NK-92 (cell line): ENCODE data around the gene BBLN.

ENCODE experiments used
- DNase-seq: peaks from one replicate; lab custom pipeline; 2025; ENCODE audit not compliant: unreplicated experiment; lab: John Stamatoyannopoulos, UW

BBLN gene

DNA sequence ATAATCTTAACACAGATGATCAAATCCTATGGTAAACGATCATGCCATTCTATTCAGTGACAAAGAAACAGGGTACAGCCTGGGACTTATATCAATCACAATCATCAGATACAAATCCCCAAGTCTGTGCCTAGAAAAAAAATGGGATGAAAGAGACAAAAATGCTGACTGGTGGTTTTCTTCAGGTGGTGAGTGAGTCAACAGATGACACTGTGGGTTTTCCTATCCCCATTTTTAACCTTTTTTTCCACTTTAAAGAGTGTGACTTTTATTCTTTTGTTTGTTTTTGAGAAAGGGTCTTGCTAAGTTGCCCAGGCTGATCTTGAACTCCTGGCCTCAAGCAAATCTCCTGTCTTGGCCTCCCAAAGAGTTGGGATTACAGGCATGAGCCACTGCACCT is 28.1 kb downstream of the BBLN start:
- no peak for DNase-seq

DNA sequence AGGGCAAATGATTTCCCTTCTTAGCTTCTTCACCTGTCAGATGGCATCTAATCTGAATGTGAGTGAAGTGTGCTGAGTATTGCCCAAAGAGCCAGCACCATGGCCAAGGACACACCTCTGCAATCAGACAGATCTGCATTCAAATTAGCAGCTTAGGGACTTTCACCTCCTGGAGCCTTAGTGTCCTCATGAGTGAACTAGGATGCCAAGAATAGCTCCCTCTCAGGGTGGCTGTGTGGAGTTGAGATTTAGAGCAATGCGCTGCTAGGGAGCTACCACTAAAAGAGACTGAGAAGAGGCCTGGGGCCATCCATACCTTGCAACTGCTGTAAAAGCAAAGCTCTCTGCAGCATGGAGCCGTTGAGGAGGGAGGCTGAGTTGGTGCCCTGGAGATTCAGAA is 29.9 kb downstream of the BBLN start:
- DNase-seq: no peak

DNA sequence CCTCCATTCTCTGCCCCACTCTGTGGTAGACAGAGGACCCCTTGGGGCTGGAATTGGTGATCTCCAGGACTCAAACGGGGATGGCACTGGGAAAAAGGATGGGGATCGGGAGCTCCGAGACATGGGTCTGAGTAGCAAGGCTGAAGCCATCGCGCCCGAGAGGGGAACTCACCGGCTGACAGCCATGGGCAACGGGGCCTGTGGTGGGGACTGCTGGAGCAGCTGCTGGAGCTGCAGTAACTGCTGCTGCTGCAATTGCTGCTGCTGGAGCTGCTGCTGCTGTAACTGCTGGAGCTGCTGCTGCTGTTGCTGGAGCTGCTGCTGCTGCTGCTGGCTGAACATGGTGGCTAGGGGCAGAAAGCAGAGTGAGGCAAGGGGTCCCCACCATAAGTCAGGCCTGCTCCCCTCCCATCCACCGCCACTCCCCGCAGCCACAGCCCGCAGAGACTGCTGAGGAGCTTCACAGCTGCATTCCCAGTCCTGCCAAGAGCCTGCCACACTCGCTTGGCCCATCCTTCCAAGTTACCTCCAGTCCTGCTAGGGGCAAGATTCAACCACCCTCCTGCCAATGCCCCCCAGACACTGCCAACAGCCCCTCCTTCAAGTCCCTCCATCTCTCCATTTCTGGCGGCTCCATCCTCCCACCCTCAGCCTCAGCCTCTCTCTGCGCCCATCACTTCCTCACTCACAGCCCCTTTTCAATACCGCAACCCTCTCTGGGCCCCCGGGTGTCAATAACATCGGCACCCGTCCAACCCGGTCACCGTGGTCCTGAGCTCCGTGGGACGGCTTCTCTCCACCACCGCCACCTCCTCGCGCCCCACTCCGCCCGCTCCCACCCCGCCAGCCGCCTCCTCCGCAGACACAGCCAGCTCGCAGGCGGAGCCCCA is 30.7 kb downstream of the BBLN start:
- DNase-seq: no peak

DNA sequence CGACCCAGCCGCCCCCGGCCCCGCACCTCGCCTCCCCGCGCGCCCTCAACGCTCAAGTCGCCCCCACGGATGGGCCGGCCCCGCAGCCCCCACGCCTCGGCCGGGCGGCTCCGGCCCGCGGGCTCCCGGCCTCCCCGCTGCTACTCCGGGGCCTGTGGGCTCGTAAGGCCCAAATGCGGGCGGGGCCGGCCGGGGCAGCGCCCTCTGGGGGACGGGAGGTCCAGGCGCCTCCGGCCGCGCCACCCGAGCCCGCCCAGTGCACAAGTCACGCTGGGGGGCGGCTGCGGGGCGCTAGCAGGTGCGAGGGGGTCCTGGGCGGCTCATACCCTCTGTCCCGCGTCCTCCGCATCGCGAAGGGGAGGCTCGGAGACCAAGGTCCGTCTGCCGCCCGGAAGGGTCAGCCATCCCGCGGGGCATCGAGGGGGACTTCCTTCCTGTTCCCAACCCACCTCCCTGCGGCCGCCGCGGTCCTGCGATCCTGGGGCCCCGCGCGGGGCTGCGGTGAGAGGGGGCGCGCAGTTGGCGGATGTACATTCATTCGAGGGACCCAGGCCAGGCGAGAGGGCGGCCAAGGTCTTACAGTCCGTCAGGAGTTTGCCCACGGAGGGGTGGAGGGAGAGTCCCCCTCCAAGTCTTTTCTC is 31.5 kb downstream of the BBLN start, which contains the start of gene CIZ1:
Gene CIZ1 (minus strand): TSS at position 167 of the 641 bp plus-strand sequence. CDS start 715 bp downstream, outside the sequence.
- no peak for DNase-seq

DNA sequence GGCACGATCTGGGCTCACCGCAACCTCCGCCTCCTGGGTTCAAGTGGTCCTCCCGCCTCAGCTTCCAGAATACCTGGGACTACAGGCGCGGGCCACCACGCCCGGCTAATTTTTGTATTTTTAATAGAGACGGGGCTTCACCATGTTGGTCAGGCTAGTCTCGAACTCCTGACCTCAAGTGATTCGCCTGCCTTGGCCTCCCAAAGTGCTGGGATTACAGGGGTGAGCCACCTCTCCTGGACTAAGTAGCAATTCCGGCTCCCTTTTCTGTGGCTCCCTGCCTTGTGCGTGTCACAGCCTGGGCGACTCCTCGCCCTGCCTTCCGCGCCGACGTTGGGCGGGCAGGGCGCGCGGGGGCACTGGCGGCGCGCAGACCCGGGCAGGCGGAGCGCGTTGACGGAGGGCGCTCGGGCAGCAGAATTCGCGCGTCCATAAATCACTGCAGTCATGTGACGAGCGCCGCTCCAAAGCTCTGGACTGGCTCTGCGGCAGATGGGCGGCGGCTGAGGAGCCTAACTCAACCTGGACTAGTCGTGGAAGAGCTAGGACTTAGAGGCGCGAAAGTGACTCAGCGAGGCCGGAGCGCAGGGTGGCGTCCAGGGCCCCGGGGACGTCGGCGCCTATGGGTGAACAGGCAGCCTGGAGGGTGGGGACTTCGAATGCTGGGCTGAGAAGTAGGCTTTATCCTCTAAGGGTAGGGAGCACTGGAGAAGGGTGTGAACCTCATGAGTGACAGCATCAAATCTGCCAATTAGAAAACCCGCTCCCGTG is 32.7 kb downstream of the BBLN start:
- no peak for DNase-seq

DNA sequence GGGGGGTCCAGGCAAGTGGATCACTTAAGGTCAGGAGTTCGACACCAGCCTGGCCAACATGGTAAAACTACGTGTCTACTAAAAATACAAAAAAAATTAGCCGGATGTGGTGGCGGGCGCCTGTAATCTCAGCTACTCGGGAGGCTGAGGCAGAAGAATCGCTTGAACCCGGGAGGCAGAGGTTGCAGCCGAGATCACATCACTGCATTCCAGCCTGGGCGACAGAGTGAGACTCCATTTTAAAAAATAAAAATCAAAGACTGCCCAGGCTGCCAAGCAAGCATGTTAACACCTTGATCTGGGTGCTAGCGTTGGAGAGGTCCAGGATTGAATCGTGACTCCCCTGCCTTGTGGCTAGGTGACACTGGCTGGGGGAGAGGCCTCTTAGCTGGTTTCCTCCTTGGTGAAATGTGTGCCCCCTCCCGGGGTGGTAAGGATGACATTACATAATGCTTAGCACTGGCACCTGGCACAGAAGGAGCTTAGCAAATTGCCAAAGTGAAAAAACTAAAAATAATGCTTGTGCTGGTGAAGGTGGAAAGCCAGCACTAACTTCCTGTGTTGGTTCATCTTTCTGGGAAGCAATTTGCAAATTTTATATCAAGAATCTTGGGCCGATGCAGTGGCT is 33.5 kb downstream of the BBLN start:
- no peak for DNase-seq

DNA sequence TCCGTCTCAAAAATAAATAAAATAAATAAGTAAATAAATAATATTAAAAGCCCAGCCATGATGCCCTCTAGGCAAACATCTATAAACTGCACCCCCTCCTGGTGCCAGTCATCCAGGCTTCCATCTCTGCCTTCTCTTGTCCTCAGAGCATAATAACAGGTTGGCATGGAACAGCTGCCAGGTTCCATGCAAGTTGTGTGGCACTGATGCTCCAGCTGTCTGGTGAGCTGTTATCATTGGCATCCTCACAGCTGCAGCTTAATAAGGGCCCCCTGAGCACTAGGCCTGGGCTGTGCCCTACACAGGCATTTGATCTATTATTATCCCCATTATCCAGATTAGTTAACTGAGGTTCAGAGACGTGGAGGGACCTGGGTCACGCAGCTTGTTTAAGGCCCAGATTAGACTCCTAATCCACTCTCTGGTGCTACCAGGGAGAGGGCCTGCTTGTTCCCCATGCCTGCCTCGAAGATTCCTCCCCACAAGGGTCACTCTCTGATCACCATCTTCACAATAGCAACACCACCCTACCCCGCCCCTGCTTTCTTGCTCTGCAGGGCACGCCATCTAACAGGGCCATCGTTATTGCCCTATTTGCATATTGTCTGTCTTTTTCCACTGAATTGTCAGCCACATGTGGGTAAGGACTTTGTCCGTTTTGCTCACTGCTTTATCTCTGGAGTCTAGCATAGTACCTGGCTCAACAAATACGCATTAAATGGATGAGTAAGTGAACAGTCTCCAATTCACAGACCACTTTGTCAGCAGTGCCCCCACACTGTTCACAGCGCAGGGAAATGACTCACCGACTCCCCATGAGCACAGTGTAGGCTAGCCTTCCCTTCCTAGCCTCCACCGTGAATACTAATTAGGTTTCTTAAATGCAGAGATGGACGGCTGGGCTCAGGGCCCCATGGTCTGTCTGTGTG is 41.6 kb downstream of the BBLN start:
- DNase-seq: no peak

DNA sequence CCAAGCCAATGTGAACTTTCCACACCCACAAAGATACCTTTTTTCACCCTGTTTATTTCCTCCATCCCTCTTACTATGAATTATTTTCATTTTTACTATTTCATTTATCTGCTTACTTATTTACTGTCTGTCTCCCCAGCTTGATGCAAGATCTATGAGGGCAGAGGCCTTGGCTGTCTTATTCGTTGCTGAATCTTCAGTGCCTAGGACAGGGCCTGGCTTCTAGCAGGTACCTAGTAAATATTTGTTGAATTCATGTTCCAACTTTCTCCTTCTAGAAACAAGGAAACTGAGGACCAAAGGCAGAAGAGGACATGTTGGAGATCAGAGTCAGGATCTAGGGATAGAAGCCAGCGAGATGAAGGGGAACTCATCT is 42.6 kb downstream of the BBLN start:
- no peak for DNase-seq

DNA sequence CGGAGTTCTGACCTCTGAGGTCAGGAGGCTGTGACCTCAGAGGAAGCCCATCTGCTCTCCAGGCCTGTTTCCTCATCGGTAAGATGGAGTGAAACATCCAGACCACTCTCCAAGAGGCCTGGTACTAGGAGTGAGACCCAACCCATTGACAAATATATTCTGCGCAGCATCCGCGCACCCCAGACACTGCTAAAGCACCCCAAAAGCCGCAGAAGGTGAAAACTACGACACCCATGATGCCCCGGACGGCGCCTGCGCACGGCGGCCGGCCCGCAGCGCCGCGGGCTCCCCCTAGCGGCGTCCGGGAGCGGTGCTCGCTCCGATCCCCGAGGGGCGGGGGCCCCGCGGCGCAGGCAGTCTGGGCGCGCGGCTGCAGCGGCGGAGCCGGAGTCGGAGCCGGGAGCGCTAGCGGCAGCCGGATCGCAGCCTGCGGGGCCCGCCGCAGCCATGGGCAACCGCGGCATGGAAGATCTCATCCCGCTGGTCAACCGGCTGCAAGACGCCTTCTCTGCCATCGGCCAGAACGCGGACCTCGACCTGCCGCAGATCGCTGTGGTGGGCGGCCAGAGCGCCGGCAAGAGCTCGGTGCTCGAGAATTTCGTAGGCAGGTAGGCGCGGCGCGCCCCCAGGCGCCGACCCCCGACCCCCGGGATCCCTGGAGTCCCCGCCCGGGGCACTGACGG is 43.1 kb downstream of the BBLN start, which contains the start of gene DNM1:
Gene DNM1 (plus strand): TSS at position 356 of the 683 bp plus-strand sequence. CDS start 92 bp downstream, at position 448.
- DNase-seq: no peak

DNA sequence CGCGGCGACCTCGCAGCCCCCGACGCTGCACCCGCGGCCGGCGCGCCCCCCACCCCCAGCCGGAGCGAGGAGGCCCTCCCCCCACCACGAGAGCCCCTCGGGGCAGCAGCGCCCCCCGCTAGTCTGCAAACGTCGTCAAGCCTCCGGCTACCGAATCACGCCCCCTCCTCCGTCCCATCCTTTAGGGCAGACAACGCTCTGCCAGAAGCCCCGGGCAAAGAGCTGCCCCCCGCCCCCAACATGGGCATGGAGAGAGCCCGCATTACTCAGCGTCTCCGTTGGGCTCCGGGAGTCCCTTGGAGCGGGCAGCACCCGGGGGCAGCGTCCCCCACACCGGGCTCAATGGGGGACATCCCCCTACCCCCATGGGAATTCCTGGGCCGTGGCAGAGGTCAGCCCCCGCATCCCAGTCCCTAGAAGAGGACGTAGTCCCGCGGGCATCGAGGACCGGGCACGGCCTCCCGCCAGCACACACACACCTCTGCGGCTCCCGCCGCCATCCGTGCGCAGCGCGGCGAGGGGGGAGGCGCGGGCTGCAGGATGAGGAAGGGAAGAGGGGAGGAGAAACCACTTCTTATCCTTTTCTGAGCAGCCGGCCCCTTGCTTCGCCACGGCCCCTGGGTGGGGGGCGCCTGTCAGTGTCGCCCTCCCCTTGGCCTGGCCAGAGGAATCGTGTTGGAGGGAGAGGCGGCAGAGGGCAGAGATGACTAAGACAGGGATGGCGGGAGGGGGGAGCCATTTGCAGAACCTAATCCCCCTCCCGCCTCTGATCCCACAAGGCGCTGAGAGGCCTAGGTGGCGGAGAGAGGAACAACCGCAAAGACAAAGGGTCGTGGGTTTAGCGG is 43.9 kb downstream of the BBLN start:
- DNase-seq: no peak

DNA sequence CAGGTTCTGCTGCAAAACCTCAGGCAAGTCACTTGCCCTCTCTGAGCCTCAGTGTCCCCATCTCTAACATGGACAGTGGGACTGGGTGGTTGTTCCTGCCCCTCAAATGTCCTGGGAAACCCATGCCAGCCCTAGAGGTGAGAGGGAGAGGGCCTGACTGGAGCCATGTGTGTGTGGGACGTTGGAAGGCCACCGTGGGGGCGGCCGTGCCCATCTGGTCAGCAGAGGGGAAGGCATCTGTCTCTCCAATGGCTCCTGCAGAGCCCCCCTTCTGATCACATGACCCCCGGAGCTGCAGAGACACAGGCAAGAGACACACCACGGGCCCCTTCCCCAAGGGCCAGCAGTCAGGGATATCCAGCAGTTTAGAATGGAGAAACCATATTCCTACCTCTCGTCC is 44.8 kb downstream of the BBLN start:
- DNase-seq: no peak

DNA sequence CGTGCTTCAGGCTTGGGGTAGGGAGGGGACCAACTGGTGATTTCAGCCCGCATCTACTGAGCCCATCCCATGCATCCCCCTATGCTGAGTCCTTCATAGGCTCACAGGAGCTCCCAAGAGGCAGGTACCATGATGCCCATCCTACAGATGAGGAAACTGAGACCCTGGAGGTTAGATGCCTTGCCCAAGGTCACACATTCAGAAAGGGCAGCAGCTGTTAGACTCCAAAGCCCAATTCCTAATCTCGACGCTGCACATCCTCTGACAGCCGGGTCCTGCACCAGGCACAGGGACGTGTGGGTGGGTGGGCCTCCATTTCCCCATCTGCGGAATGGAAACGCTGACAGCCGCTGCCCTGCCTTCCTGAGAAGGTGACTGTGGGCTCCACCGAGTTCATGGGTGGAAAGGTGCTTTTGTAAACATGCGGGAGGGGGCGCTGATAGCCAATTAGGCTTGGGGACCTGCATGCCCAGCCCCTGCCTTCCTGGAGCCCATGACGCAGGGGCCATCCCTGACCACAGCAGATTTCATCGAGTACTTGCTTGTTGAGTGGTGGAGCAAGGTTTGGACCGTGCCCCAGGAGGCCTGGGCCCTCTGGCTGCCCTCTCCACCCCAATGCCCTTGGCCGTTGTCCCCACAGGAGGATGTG is 45.4 kb downstream of the BBLN start:
- DNase-seq: no peak

DNA sequence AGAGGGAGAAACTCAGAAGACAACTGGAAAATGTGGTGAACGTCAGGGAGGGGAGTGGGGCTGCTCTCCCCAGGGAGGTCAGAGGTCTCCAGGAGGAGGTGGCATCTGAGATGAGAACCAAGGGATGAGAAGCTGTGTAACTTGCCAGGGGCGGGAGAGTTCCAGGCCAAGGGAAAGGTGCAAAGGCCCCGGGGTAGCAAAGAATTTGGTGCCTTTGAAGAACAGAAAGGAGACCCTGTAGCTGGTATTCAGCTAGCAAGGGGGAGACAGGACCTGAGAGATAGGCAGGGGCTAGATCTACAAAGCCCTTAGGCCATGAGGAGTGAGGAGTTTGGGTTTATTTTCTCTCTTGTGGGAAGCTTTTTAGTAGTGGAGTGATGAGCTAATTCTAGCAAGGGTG is 46.4 kb downstream of the BBLN start:
- no peak for DNase-seq

DNA sequence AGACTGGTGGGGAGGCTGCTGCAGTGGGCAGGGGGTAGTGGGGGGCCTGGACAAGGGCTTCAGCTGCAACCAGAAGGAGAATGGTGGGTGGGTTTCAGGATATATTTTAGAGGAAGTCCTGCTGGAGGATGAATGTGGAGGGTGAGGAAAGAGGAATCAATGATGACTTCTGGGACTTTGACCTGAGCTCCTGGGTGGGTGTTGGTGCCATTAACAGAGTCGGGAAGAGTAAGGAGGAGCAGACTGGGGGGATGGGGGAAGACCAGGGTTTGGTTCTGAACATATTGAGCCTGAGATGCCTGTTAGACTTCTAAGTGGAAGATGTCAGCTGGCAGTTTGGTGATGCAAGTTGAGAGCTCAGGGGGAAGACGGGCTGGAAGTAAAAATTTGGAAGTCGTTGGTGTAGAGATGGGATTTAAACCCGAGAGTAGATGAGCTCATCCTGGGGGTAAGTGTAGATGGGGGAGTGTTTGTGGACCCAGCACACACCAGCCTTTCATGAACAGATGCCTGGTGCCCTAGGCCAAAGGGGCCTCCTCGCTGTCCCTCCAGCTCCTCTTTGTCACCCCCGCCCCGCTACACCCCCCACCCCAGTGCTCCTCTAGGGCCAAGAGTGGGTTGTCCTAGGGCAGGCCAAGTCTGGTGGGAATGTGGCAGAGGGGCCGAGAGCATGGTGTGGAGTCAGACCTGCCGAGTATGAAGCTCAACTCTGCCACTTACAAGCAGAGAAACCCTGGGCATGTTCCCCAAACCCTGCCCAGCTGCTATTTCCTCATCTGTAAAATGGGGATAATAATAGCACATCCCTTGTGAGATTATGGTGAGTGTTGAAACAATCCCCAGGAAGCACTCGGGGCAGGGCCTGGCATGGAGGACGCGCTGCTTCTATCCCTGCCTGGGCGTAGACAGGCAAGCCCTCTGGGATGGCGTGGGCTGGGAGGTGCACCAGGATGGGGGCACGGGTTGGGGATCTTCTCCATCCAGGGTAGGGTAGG is 47.1 kb downstream of the BBLN start:
- no peak for DNase-seq

DNA sequence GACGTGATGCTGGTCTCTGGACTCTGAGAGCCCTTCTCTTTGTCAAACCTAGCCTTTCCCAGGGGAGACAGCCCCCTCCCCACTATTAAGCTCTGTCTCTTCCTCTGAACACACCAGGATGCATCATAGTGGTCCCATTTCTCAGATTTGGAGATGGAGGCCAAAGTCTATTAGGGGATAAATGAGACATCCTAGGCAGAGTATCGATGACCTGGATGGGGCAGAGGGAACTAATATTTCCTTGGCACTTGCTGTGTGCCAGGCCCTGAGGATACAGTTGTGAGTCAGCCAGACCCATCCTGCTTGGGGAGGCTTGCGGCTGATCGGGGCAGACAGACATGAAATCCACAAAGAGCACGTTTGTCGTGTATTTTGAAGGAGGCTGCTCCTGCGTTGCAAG is 48.3 kb downstream of the BBLN start:
- DNase-seq: no peak

DNA sequence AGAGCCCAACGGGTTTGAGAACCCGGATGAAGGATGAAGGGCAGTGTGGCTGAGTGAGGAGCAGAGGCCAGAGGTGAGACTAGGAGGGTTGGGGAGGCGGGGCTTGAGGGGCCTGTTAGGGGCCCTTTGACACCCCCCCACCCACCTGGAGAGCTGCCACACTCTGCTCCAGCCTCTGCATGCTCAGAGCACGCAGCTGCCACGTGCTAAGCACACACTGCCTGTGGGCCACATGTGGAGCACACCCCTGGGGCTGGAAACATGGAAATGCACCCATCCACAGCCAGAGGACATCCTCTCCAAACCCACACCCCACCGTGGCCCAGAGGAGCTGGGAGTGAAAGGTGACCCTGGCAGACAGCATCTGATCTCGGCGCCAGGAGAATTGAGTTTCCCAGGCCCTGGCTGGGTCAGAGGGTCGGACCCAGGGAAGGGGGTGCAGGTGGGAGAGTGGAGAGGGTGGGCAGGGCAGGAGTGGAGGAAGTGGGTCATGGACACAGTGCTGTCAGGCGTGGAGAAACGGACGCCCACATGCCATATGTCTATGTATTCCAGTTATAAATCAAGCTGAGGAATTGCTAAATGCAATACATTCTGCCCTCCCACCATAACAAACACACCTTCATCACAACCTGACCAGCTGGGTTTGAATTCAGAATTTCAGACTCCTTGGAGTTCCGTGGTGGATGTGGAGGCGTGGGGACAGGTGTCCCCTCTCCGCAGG is 49.0 kb downstream of the BBLN start:
- no peak for DNase-seq
